IMR-90 (cell line): Measurements from ENCODE around the gene CA12.

Experiments used
- BHLHE40 ChIP-seq: fragments of 150-350 bp; IDR thresholded peaks from 2 replicates; pipeline ENCODE4 v1.6.1; 2016; ENCODE audit warnings: mild to moderate bottlenecking, low read depth, low read length
- CEBPB ChIP-seq: IDR thresholded peaks from 2 replicates; pipeline ENCODE4 v1.6.1; 2012; ENCODE audit warnings: low read depth, low read length, improper control_type of control experiment
- CTCF ChIP-seq: conservative IDR thresholded peaks from 2 replicates; pipeline ENCODE4 v1.5.1; 2012; ENCODE audit warnings: mild to moderate bottlenecking, low read depth, low read length, improper control_type of control experiment
- MAFK ChIP-seq: IDR thresholded peaks from 2 replicates; pipeline ENCODE4 v1.6.1; 2012; ENCODE audit warnings: low read depth, low read length, improper control_type of control experiment
- MAZ ChIP-seq: IDR thresholded peaks from 2 replicates; pipeline ENCODE4 v1.6.1; 2012; ENCODE audit warnings: low read depth, mild to moderate bottlenecking, low read length, improper control_type of control experiment, moderate library complexity, borderline replicate concordance
- MXI1 ChIP-seq: IDR thresholded peaks from 2 replicates; pipeline ENCODE4 v1.6.1; 2012; ENCODE audit warnings: low read depth, mild to moderate bottlenecking, low read length, moderate library complexity, borderline replicate concordance
- NFE2L2 ChIP-seq: fragments of 150-350 bp; IDR thresholded peaks from 2 replicates; pipeline ENCODE4 v1.6.1; 2016; ENCODE audit warnings: low read depth, mild to moderate bottlenecking, low read length
- POLR2A ChIP-seq: IDR thresholded peaks from 2 replicates; pipeline ENCODE4 v1.6.1; 2012; ENCODE audit warnings: mild to moderate bottlenecking, low read depth, low read length
- RFX5 ChIP-seq: IDR thresholded peaks from 2 replicates; pipeline ENCODE4 v1.8.0; 2012; ENCODE audit warnings: low read depth, mild to moderate bottlenecking, low read length, moderate library complexity
- SMC3 ChIP-seq: fragments of 150-350 bp; IDR thresholded peaks from 2 replicates; pipeline ENCODE4 v1.6.1; 2016; ENCODE audit warnings: low read depth, mild to moderate bottlenecking, antibody characterized with exemption, low read length, moderate library complexity
- TF ChIP-seq, protein P1 (sequence below): fragments of 150-350 bp; IDR thresholded peaks from 2 replicates; pipeline ENCODE4 v1.6.1; 2016; ENCODE audit warnings: low read depth, mild to moderate bottlenecking, low read length, moderate library complexity, borderline replicate concordance
- TF ChIP-seq, protein P2 (sequence below): fragments of 150-350 bp; IDR thresholded peaks from 2 replicates; pipeline ENCODE4 v1.6.1; 2017; ENCODE audit warnings: mild to moderate bottlenecking, antibody characterized with exemption, low read length, low read depth

- no peak for TF ChIP-seq CTCF
- no peak for TF ChIP-seq CEBPB
- TF ChIP-seq NFE2L2 = no peak
- TF ChIP-seq SMC3 = no peak
- no peak for TF ChIP-seq BHLHE40
- TF ChIP-seq RFX5 = no peak
- TF ChIP-seq MXI1 = no peak
- TF ChIP-seq POLR2A = no peak
- TF ChIP-seq MAZ = no peak
- no peak for TF ChIP-seq MAFK
- TF ChIP-seq, protein P1, sequence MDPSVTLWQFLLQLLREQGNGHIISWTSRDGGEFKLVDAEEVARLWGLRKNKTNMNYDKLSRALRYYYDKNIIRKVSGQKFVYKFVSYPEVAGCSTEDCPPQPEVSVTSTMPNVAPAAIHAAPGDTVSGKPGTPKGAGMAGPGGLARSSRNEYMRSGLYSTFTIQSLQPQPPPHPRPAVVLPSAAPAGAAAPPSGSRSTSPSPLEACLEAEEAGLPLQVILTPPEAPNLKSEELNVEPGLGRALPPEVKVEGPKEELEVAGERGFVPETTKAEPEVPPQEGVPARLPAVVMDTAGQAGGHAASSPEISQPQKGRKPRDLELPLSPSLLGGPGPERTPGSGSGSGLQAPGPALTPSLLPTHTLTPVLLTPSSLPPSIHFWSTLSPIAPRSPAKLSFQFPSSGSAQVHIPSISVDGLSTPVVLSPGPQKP = no peak
- TF ChIP-seq, protein P2, sequence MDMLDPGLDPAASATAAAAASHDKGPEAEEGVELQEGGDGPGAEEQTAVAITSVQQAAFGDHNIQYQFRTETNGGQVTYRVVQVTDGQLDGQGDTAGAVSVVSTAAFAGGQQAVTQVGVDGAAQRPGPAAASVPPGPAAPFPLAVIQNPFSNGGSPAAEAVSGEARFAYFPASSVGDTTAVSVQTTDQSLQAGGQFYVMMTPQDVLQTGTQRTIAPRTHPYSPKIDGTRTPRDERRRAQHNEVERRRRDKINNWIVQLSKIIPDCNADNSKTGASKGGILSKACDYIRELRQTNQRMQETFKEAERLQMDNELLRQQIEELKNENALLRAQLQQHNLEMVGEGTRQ = no peak
Observed at GRCh38 chr15:63409179-63409578, 27.5 kb upstream of the CA12 start.
